HG03135 (cell line): ENCODE data around the gene MCCC2.
"Not testable (repeated sequence)": the region's sequence is repeated elsewhere in the genome, so short reads cannot be mapped to it uniquely, and the experiment has no call there.

ENCODE experiments used
- ATAC-seq: cut with Tn5 transposase; IDR thresholded peaks from one replicate; pipeline ENCODE4 v1.9.1; 2021; ENCODE audit warnings: mild to moderate bottlenecking, moderate library complexity; ENCODE audit not compliant: unreplicated experiment

Gene MCCC2

DNA sequence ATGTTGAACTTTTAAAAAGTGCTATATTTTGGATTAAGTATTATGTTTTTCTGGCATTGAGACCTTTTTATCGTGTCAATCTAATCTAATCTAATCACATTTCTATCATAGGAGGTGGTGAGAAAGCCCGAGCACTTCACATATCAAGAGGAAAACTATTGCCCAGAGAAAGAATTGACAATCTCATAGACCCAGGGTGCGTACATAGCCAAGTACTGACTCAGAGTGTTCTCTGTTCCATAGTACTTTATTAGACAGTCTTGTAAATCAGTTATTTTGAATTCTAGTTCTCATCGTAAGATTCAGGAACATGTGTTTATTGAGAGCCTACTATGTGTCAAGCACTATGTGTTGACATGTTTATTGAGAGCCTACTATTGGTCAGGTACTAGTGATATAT is 9.0 kb downstream of the MCCC2 start:
- ATAC-seq, result no peak

DNA sequence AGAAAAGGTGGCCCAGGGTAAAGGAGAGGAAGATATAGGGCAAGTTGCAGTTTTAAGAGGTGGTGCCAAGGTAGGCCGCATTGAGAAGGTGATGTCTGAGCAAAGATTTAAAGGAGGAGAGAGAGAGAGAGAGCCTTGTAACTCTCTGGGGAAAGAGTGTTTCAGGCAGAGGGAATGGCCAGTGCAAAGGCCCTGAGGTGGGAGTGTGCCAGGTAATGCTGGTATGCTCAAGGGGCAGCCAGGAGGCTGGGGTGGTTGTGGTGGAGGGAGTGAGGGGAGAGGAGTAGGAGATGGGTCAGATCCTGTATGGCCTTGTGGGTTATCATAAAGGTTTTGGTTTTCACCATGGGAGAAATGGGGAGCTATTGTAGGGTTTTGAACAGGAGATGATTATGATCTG is 9.9 kb downstream of the MCCC2 start:
- no peak for ATAC-seq

DNA sequence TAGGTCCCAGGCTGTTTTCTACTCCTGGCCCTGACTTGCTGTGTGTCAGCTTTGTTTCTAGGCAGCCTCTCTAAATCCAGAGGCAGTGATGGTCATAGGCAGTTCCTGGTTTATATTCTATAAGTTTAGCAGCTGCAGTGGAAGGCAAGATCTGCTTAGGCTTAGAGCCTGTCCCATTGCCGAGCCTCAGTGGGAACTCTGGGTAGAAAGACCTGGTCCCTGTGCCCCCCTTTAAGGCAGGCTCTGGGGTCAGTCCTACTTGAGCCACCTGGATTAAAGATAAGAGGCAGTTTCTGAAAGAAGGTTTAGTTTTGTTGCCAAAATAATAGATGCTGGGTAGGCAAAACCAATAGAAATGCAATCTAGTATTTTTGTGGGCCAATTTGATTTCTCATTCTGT is 13.6 kb downstream of the MCCC2 start:
- ATAC-seq, result no peak

DNA sequence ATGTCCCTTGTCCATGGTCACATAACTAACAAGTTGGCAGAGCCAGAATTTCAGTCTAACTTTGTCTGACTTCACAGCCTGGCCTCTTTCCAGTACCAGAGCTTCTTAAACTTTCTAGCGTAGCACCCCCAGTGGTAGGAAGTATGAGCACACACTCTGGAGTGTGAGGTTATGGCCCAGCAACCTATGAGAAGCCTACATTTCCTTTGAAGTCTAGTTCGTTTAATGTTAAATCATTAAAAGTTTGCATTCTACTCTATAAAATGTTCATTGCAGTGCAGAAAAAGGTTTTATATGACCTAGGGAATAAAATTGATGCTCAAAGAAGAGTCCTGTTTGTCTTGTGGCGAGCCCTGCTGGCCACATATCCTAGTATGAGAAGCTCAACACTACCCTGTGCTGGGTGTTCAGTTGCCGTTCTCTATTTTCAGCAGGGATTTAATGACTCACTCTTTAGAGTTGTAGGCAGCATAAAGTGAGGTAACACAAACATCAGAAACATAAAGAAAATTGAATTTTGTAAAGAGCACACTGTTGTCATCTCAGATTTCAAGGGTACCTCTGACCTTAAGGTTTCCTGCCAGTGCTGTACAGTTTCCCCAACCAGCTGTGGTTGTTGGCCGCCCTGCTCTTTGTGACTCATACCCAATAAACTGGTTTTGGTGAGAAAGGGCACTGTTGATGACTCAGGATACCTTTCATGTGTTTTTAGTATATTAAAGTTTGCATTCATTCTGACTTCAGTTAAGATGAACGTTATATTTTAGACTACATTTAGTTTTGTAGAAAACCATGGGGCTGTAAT is 14.3 kb downstream of the MCCC2 start:
- peak; percentile 78 for ATAC-seq

DNA sequence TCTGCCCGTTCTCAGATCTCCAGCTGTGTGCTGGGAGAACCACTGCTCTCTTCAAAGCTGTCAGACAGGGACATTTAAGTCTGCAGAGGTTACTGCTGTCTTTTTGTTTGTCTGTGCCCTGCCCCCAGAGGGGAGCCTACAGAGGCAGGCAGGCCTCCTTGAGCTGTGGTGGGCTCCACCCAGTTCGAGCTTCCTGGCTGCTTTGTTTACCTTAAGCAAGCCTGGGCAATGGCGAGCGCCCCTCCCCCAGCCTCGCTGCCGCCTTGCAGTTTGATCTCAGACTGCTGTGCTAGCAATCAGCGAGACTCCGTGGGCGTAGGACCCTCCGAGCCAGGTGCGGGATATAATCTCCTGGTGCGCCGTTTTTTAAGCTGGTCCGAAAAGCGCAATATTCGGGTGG is 22.8 kb downstream of the MCCC2 start:
- ATAC-seq, result not testable (repeated sequence)

DNA sequence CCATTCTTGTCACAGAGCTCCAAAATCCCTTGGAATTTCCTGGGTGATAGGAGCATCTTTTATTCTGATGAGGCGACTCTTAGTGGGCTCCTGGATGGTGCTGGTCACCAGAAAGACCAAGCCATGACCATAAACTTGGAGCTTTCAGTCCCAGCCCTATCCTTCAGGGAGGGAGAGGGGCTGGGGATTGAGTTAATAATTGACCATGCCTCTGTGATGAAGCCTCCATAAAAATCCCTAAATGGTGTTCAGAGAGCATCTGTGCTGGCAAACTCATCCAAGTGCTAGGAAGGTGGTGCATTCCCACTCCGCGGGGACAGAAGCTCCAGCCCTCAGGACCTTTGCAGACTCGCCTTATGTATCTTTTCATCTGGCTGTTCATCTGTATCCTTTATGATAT is 28.7 kb downstream of the MCCC2 start:
- ATAC-seq, result no peak

DNA sequence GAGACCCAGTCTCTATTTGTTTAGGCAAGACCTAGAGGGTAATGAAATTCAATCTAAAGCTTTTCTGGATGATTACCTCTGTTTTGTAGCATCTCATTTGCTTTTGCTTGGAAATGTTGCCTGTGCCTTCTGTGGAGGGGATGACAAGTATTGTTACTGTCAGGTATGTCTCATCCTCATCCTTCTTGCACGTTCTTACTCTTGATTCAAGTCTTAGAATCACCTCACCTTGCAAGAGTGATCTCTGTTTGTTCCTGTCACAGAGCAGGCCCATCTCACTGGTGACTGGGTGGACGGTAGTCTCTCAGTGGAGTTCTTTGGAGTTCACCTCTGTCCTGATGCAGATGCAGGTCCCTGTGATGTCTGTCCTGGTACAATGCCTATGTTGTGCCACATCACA is 33.5 kb downstream of the MCCC2 start:
- no peak for ATAC-seq

DNA sequence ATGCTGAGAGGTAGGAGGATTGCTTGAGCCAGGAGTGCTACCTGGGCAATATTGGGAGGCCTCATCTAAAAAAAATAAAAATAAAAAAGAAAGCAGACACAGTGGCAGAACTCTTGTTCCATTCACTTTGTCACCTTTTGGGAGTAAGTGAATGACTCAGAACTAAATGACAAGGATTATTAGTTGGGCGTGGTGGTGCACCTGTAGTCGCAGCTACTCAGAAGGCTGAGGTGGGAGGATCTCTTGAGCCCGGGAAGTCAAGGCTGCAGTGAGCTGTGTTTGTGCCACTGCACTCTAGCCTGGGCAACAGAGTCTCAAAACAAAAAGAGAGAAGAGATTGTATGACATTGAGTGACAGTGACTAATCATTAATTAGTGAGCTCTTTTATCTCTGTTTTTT is 34.1 kb downstream of the MCCC2 start:
- ATAC-seq, result no peak

DNA sequence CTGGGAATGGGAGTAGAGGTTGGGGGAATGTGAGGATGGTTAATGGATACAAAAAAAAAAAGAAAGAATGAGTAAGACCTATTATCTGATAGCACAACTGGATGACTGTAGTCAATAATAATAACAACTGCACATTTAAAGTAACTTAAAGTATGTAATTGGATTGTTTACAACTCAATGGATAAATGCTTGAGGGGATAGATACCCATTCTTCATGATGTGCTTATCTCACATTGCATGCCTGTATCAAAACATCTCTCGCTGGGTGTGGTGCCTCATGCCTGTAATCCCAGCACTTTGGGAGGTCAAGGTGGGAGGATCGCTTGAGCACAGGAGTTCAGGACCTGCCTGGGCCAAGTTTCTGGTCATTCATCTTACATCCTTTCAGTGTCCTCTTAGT is 34.6 kb downstream of the MCCC2 start:
- ATAC-seq, result no peak

DNA sequence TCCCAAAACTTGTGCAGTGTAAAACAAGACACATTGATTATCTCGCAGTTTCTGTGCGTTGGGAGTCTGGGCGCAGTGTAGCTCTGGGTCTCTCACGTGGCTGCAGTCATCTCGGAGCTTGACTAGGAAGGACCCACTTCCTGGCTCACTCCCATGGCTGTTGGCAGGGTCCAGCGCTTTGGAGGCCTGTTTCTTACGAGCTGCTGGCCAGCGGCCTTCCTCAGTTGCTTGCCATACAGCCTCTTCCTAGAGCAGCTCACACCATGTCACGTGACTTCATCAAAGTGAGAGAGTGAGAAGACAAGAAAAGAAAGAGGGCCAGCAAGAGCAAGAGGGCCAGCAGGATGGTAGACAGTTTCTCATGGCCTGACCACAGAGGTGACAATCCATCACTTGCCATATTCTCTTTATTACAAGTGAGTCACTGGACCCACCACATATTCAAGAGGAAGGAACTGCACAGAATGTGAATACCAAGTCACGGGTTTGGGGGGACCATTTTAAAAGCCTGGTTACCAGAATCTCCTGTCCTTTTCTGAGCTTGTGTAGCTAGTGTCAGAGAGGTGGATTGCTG is 36.2 kb downstream of the MCCC2 start:
- ATAC-seq, result no peak

DNA sequence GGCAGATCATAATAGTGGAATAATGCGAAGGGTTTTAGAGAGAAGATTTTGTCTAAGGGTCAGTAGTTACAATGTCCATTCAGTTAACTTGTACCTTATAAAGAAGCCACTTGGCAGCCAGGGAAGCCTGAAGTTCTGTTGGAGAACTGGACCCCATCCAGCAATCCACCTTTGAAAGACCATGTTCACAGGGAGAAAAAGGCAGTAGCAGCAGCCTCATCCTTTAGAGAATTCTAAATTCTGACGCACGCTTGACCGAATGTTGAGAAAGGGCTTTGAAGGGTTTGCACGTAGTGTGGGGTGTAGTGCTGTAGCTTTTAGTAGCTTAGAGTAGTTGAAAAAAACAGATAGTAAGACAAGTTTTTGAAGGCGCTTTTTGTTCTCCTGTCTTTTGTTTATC is 42.8 kb downstream of the MCCC2 start:
- ATAC-seq, result no peak

DNA sequence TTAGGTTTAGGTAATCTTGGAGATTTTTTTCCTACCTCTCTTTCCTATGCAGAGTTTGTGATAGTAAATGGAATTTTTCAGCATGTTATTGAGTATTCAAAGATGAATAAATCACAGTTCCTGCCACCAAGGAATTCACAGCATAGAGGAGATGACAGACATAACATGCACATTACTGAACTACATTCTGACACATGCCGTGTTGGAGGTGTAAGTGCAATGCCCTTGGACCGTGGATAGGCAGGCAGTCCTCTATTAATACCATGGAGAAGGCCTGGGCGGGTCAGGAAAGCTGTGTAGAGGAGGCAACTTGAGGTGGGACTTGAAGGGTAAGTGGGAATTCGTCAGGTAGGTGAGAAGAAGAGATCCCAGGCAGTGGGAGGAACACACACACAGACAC is 43.9 kb downstream of the MCCC2 start:
- ATAC-seq, result no peak

DNA sequence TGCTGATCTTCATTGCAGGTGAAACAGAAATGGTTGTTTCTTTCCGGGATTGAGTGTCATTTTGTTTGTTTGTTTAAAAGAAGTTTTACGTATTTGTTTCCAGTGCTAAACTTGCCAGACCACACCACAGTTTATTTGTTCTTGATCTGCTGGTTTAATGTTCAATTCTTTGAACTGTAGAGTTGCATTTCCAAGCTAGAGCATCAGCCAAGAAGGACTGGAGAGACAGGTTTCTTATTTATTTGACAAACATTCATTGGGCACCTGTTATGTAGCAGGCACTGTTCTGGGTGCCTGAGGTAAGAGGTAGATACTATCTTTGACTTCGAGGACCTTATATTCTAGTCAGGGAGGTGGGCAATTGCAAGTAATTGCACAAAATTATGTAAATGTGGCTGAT is 45.0 kb downstream of the MCCC2 start:
- ATAC-seq, result no peak

DNA sequence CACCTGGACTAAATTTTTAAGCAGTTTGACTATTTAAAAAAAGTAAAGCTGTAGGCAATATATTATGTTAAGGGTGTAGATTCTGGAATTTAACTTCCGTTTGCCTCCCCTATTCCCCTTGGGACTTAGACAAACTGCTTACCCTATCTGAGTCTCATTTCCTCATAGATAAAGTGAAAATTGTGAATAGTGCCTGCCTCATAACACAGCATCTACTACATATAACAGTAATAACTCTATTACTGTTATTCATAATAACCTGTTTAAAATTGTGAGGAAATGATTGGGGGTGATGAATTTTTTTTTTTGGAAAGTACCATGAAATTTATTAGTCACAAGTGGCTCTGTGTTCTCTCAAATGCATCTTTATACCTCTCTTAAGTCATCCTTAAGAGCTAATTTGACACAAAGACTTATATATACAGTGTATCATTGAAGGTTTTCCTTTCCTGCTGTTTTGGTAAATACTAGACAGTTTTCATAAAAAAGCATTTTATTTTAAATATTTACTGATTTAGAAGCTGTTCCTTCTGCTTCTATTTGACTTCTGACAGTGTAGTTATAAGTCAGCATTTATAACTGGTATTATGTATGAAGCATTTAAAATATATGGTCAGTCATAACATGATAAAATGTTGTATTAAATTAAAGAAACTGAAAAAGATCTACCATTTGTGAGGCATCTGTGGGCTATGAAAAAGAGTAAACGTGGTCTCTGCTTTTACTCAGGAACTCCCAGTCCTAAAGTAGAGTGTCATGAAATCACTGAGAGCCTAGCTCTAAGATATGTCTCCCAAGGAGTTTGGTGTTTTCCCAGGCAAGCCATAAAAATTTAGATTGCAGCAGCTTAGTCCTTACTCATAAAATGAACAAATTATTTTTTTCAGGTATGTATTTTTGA is 46.4 kb downstream of the MCCC2 start:
- ATAC-seq, result no peak

DNA sequence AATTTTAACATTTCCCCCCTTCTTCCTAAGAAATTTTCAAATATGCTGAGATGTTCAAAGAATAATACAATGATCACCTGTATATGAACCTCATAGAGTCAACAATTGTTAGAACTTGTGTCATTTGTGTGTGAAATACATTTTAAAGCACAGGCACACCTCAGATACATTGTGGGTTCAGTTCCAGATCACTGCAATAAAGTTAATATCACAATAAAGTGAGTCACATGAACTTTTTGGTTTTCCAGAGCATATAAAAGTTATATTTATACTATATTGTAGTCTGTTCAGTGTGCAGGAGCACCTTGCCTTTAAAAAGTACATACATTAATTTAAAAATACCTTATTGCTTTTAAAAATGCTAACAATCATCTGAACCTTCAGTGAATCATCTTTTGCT is 50.0 kb downstream of the MCCC2 start:
- ATAC-seq, result no peak

DNA sequence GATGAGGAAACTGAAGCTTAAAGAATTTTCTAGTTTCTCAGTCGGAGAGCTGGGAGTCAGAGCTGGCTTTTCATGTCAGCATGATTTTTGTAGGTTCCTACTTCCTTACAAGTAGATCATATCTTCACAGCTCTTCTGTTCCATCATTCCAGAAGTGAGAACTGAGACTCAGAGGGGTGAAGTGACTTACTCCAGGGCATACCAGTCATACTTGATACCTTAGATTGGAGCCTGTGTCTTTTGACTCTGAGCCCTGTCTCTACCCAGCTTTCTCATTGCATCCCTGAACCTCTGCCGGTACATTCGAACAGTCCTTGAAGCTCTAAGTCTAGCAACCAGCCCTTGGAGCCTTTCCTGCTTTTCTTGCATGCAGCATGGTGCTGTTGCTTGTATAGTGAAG is 53.3 kb downstream of the MCCC2 start:
- ATAC-seq, result no peak

DNA sequence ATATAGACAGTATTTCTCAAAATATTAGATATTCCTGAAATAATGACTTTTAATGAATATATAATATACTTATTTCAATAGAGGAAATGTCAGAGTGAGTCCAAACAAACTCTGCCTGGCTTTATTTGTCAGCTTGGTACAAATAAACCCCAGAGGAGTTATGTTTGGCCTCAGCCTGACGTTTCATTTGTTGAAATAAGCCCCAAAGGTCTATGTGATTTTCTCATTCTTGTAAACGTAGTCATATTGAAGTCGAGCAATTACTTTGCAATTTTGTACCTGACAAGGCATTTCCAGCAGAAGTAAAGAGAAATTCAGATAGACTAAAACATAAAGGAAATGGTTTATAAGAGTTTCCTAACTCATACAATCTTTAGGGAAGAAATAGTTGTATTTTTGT is 57.9 kb downstream of the MCCC2 start:
- no peak for ATAC-seq

DNA sequence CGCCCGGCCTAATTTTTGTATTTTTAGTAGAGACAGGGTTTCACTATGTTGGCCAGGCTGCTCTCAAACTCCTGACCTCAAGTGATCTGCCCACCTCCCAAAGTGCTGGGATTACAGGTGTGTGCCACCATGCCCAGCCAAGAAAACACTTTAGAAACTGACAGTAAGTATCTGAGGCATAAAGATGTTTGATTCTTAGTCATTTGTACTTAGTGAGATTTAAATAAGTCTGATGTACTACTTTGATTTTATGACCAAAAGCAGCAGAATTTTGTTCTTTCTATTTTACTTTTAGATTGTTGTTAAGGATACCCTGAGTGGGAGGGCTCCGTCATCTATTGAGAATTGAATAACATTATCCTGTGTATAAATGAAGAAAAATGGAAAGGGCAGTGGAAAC is 63.8 kb downstream of the MCCC2 start:
- not testable (repeated sequence) for ATAC-seq

DNA sequence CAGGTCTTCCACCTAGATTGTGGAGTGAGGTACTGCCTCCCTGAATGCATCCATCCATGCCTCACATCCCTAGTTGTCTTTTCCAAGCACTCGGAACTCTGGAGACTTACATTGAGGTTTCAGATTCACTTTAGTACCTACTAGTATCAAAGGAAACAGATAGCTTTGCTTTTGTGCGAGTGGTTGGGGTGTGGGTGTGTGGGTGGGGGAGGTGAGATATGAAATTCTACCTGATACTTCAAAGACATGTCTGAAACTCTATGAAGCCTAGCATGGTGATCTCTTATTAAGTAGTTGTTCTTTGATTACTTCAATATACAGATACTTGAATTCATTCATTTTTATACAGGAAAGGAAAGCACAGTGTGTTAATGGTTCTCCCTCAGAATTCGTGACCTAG is 64.4 kb downstream of the MCCC2 start:
- no peak for ATAC-seq

DNA sequence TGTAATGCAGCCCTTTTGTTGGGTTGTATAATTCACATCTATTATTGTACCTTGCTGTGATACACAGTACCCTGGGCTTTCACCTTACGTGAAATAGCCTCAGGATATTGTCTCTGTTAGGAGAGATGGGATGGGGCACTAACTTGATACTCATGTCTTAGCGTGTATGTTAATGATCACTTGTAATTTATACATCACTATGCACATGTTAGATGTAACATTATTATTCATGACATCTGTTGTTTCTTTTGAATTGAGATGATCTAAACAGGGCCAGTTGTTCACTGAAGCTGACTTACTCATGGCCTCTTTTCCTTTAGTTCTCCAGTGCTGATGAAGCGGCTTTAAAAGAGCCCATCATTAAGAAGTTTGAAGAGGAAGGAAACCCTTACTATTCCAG is 65.2 kb downstream of the MCCC2 start:
- no peak for ATAC-seq

DNA sequence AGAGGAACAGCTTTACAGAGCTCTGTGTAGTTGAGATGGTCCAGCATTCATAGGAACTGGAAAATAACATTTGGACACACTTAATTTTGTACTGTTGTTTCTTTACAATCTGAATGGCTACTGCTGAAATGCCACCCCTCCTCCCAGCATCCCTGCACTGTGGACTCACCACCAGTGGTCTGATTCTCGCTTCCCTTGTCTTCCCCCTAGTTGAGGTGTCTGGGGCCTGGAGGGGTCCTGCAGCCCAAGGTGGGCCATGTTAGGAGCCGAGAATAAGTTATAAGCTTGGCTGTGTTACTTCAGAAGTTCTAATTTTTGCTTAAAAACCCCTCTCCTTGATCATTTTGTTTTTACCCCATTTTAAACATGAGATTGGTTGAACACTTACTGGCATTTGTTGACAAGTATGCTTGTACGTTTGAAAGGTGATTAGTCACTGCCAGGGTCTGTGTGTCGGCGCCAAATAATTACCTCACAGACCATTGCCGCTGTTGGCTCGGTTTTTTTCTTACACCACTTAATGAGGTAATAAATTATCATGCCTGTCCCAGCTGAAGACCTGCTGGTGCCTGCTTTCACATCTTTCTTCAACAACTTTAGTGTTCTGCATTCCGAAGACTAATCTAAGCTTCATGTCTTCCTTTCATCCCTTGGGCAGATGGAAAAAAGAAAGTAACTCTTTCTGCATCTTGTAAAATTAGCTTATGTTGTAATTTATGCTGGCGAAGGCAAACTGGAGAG is 65.8 kb downstream of the MCCC2 start:
- ATAC-seq, result no peak
